ENCODE data around the gene PNRC1.
A peak's percentile ranks its signal among the peaks of the same experiment; 100 is the strongest.
"Not testable (repeated sequence)": the region's sequence is repeated elsewhere in the genome, so short reads cannot be mapped to it uniquely, and the experiment has no call there.

Gene PNRC1

DNA sequence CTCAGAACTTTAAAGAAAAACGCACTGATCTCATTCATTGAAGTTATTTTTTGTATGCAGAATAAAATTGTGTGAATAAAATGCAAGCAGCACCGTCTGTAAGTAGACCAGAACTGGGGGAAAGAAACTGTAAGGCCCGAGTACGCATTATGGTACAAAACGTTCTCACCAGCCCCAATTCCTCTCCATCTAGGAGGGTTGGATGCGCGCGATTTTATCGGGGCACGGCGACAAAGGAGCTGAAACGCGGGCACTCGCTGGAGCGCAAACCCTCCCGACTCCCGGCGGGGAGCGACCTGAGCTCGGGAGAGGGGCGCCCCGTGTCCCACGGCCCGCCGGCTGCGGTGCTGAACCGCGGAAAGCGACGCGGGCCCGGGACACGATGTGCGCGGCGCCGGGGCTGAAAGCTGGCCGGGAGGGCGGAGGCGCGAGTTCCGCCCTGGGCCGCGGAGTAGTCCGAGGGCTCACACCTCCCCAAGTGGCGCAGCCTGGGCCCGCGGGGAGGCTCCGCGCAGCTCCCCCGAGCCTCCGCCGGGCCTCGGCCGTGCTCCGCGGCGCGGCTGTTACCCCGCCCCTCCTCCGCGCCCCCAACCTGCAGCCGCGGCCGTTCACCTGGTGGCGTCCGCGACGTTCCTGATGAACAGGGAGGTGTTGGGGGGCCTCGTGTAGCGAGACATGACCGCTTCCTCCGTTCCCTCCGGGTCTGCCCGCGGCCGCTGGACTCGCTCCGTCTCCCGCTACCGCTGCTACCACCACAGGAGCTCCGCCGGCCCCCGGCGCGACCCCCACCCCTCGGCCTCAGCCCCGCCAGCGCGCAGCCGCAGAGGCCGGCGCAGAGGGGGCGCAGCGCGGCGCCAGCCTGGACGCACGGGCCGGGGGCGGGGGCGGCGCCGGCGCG lies 36.9 kb downstream of the PNRC1 start, which contains the start of gene SRSF12:
Gene SRSF12, minus strand, starts transcription at position 861 of the 898 bp plus-strand sequence. Its CDS starts 184 bp downstream, at position 677.
- H3K4me3 ChIP-seq (ENCODE audit: control insufficient read depth, low read depth, low read length): peak within 1 kb of the TSS; percentile 22
- no peak for DNase-seq (ENCODE audit: low read depth)

GRCh38 chr6:89118931-89119330 lies 38.4 kb downstream of the PNRC1 start:
- no peak for DNase-seq (ENCODE audit: low read depth)
- TF ChIP-seq, protein P1, sequence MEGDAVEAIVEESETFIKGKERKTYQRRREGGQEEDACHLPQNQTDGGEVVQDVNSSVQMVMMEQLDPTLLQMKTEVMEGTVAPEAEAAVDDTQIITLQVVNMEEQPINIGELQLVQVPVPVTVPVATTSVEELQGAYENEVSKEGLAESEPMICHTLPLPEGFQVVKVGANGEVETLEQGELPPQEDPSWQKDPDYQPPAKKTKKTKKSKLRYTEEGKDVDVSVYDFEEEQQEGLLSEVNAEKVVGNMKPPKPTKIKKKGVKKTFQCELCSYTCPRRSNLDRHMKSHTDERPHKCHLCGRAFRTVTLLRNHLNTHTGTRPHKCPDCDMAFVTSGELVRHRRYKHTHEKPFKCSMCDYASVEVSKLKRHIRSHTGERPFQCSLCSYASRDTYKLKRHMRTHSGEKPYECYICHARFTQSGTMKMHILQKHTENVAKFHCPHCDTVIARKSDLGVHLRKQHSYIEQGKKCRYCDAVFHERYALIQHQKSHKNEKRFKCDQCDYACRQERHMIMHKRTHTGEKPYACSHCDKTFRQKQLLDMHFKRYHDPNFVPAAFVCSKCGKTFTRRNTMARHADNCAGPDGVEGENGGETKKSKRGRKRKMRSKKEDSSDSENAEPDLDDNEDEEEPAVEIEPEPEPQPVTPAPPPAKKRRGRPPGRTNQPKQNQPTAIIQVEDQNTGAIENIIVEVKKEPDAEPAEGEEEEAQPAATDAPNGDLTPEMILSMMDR (IDR thresholded peaks at IDR 0.05; ENCODE audit: control insufficient read depth, insufficient read depth, low read depth, low read length, missing control alignments): no peak
- no peak overlapping the region for H3K4me3 ChIP-seq (ENCODE audit: control insufficient read depth, low read depth, low read length)

More for the DNA sequence above, 36.9 kb downstream of the PNRC1 start, which contains the start of gene SRSF12:
- TF ChIP-seq, protein P1 (IDR thresholded peaks at IDR 0.05; ENCODE audit: control insufficient read depth, insufficient read depth, low read depth, low read length, missing control alignments): no peak

DNA sequence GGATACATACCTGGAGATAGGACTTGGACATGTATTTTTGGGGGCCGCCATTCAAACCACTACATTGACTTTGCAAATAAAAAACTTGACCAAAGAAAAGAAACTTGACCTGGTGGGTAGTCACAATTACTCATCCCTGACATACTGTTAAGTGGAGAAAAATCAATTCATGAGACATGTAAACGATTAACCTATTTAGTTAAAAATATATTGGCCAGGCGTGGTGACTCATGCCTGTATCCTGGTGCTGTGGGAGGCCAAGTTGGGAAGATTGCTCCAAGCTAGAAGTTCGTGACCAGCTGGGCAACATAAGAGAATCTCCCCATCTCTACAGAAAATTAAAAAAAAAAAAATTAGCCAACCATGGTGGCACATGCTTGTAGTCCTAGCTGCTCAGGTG lies 39.8 kb downstream of the PNRC1 start:
- DNase-seq (ENCODE audit: low read depth): no peak
- TF ChIP-seq, protein P1 (IDR thresholded peaks at IDR 0.05; ENCODE audit: control insufficient read depth, insufficient read depth, low read depth, low read length, missing control alignments): no peak
- H3K4me3 ChIP-seq (ENCODE audit: control insufficient read depth, low read depth, low read length): no peak overlapping the region

GRCh38 chr6:89121934-89122333 lies 41.4 kb downstream of the PNRC1 start:
- no peak for DNase-seq (ENCODE audit: low read depth)
- TF ChIP-seq, protein P1 (IDR thresholded peaks at IDR 0.05; ENCODE audit: control insufficient read depth, insufficient read depth, low read depth, low read length, missing control alignments): no peak
- H3K4me3 ChIP-seq (ENCODE audit: control insufficient read depth, low read depth, low read length): no peak overlapping the region

- TF ChIP-seq, protein P1 (IDR thresholded peaks at IDR 0.05; ENCODE audit: control insufficient read depth, insufficient read depth, low read depth, low read length, missing control alignments): peak; percentile 56
- DNase-seq (ENCODE audit: low read depth): no peak
- no peak overlapping the region for H3K4me3 ChIP-seq (ENCODE audit: control insufficient read depth, low read depth, low read length)
Measured at GRCh38 chr6:89122625-89123024, 42.1 kb downstream of the PNRC1 start.

DNA sequence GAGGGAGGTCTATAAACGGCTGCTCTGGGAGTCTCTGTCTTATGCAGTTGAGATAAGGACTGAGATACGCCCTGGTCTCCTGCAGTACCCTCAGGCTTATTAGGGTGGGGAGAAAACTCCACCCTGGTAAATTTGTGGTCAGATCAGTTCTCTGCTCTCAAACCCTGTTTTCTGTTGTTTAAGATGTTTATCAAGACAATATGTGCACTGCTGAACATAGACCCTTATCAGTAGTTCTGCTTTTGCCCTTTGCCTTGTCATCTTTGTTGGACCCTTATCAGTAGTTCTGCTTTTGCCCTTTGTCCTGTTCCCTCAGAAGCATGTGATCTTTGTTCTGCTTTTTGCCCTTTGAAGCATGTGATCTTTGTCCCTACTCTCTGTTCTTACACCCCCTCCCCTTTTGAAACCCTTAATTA lies 47.7 kb downstream of the PNRC1 start:
- not testable (repeated sequence) for DNase-seq (ENCODE audit: low read depth); H3K4me3 ChIP-seq (ENCODE audit: control insufficient read depth, low read depth, low read length)

DNA sequence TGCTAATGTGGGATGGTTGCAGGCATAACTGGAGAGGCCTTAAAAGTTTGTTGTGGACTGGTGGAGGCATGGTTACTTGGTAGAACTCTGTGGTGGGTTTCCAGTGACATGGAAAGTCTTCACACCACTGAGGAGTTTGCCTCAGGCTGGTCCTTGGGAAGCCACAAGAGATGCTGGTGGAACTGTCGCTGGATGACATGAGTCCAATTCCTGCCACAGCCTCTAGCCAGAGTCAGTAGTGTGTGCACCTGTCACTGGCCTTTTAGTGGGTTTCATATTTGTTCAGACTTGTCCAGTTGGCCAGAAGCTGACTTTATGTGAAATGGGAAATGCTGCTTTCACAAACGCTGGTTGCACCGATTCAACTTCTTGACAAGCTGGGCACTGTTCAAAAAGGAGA lies 51.0 kb downstream of the PNRC1 start:
- TF ChIP-seq, protein P1 (IDR thresholded peaks at IDR 0.05; ENCODE audit: control insufficient read depth, insufficient read depth, low read depth, low read length, missing control alignments): no peak
- no peak overlapping the region for H3K4me3 ChIP-seq (ENCODE audit: control insufficient read depth, low read depth, low read length)

More for the DNA sequence above, 51.0 kb downstream of the PNRC1 start:
- no peak for DNase-seq (ENCODE audit: low read depth)

Measured in AG09309 (cell line).